ENCODE results near the gene LRRC45. TPM values are rescaled to one million over a fixed set of nuclear protein-coding genes. Genes with fewer than 3 reads are reported as not detected.

LRRC45 gene
- total RNA-seq, 4 donors from 2014 or later, result 13.1 to 25.8 (median 15.3) TPM

DNA sequence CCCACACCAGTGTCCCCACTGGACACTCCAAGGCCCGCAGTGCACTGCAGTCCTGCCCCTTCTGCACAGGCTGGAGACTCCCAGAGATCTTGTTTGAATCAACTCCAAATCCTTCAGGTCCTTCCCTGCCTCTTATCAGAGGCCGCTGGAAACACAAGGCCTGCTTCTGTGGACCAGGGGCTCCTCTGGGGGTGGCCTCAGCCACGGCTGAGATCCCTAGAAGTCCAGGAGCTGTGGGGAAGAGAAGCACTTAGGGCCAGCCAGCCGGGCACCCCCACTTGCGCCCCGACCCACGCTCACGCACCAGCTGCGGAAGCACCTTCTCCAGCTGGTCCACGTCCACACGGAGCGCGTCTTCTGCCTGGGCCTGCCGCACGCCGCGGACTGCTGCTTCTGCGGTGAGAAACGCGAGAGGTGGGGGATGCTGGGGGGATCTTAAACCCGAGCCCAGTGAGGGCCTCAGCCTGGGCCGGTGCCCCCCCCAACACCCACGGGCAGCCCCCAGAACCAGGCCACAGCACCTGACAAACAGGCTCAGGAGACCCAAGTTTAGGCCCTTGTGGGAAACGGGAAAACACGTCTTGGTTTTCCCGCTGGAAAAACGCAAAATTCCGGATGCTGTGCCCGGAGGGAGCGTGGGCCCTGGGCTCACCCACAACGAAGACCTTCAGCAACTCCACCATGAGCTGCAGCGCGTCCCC, 4.0 kb upstream of the LRRC45 start:
- TF ChIP-seq, protein P1, sequence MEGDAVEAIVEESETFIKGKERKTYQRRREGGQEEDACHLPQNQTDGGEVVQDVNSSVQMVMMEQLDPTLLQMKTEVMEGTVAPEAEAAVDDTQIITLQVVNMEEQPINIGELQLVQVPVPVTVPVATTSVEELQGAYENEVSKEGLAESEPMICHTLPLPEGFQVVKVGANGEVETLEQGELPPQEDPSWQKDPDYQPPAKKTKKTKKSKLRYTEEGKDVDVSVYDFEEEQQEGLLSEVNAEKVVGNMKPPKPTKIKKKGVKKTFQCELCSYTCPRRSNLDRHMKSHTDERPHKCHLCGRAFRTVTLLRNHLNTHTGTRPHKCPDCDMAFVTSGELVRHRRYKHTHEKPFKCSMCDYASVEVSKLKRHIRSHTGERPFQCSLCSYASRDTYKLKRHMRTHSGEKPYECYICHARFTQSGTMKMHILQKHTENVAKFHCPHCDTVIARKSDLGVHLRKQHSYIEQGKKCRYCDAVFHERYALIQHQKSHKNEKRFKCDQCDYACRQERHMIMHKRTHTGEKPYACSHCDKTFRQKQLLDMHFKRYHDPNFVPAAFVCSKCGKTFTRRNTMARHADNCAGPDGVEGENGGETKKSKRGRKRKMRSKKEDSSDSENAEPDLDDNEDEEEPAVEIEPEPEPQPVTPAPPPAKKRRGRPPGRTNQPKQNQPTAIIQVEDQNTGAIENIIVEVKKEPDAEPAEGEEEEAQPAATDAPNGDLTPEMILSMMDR (IDR thresholded peaks at IDR 0.05), result no peak
- no peak for TF ChIP-seq EP300 (IDR thresholded peaks at IDR 0.05)
- TF ChIP-seq POLR2A (IDR thresholded peaks at IDR 0.05), result no peak
- Histone ChIP-seq H3K9me3 (no peaks in the 10 kb centered on the region), H3K36me3 (peaks cover 0 to 37% (median 0%) of the 10 kb centered on the region in 3 donors), H3K4me3 (no peak overlapping the region), H3K4me1 (peaks cover 0 to 42% (median 19%) of the 10 kb centered on the region in 4 donors), H3K27me3 (no peaks in the 10 kb centered on the region), H3K27ac (no peak overlapping the region)
- 85 to 87% methylated on average over 32 to 33 of the region's 33 CpGs for WGBS, 2 donors
- no peak for DNase-seq (ENCODE audit: low spot score in 2 of 2)

DNA sequence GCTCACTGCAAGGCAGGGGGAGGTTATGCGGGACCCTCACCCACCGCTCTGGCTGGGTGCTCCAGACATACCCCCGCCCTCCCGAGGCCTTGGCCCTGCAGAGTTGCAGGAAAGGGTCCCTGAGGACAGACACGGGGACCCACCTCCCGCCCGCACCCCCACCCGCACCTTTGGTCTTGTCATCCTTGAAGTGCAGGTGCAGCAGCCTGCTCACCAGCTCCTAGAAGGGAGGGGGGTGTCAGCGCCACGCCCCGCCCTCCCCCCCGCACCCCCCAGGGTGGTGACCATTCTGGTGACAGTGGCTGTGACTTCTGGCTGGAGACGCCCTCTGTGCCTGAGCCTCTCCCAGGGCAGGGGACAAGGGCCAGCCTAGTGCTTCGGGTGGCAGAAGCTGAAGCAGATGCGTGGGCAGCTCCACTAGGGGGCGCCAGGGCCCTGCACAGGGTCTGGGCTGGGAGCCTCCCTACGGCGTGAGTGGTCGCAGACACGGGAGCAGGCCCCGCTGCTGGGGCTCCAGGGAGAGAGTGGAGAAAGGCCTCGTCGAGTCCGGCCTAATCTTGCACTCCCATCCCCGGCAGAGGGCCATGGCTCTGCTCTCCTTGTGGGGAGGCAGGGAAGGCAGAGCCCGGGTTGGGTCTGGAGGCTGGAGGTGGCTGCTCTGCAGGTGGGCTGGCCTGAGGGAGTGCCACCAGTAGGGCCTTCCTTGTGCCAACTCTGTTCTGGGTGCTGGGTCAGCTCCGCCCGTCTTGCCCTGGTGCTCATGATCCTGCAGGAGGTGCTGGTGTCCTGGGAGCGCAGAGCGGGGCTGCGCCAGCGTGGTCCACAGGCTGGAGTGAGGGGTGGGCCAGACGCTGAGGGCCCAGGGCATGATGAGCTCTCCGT, 3.2 kb upstream of the LRRC45 start:
- TF ChIP-seq, protein P1 (IDR thresholded peaks at IDR 0.05), result peak; percentile 40 to 71 (median 57)
- TF ChIP-seq EP300 (IDR thresholded peaks at IDR 0.05), result no peak
- peaks cover 0 to 46% (median 21%) of the 10 kb centered on the region in 4 donors for H3K4me1 ChIP-seq
- H3K4me3 ChIP-seq, result no peak overlapping the region
- no peaks in the 10 kb centered on the region for H3K9me3 ChIP-seq
- no peak overlapping the region for H3K27ac ChIP-seq
- peaks cover 0 to 37% (median 0%) of the 10 kb centered on the region in 3 donors for H3K36me3 ChIP-seq
- H3K27me3 ChIP-seq, result no peaks in the 10 kb centered on the region
- WGBS, 2 donors, result 69 to 79% methylated on average over 19 to 34 of the region's 34 CpGs
- no peak for DNase-seq (ENCODE audit: low spot score in 2 of 2)

DNA sequence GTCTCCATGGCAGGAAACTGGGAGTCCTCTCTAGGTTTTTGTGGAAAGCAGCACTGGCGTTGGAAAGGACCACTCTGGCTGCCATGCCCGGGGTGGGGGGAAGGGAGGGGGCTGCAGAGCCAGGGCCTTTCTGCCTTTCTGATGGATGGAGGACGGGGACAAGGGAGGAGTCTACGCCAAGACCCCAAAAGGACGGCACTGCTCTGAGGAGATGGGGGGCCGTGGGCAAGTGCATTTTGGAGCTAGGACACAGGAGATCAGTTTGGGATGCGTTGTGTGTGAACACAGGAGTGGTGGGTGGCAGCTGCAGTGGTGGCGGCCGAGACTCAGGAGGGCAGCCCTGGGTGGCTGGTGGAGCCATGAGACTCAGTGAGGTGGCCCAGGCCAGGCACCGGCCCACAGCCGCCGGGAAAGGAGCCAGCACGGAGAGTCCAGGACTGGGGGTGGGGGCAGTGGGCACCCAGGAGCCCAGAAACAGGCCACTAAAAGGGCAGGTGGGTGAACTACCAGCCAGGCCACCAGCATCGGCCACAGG, 2.5 kb upstream of the LRRC45 start:
- no peak overlapping the region for H3K4me3 ChIP-seq
- H3K4me1 ChIP-seq, result peaks cover 0 to 51% (median 21%) of the 10 kb centered on the region in 4 donors
- 69 to 80% methylated on average over 12 to 14 of the region's 14 CpGs for WGBS, 2 donors
- no peak for DNase-seq (ENCODE audit: low spot score in 2 of 2)
- H3K27me3 ChIP-seq, result no peaks in the 10 kb centered on the region
- H3K9me3 ChIP-seq, result no peaks in the 10 kb centered on the region
- H3K27ac ChIP-seq, result no peak overlapping the region
- H3K36me3 ChIP-seq, result peaks cover 0 to 39% (median 0%) of the 10 kb centered on the region in 3 donors
- no peak for TF ChIP-seq POLR2A (IDR thresholded peaks at IDR 0.05)
- TF ChIP-seq EP300 (IDR thresholded peaks at IDR 0.05), result no peak
- TF ChIP-seq, protein P1 (IDR thresholded peaks at IDR 0.05), result no peak

DNA sequence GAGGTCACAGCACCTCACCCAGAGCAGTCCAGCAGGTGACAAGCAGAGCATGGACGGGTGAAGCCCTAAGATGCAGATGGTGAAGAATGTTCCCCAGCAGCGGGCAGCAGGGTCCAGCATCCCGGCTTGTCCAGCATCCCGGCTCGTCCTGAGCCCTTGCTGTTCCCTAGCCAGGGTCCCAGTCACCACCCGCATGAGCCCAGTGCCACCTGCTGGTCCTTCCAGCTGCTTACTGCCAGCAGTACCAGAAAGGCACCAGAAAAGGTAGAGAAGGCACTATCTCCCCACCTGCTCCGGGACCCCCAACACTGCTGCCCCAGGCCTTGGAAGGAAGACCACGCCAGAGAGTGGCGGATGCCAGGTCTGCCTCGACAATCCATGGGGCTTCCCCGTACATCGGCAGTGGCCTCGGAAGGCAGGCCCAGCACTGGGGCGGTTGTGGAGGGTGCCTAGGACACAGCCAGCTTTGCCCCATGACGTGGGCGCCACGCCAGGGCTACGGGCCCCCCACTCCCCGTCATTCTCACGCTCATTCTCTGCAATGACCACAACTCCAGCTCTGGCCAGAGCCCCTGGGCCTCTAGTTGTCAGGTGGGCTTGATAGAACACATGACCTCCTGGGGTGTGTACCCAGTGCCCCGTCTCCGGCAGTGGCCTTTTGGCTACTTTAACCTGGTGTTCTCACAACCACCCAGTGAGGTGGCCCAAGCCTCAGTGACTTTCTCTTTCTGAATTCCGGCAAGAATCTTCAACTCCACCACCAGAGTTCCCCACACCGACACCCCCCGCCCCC, 1.8 kb upstream of the LRRC45 start:
- H3K4me3 ChIP-seq, result peak overlapping the region in 3 of 4 donors; percentile 73 to 99 (median 92)
- TF ChIP-seq POLR2A (IDR thresholded peaks at IDR 0.05) (no peak), EP300 (IDR thresholded peaks at IDR 0.05) (no peak)
- TF ChIP-seq, protein P1 (IDR thresholded peaks at IDR 0.05), result peak; percentile 45 to 94 (median 70)
- no peaks in the 10 kb centered on the region for H3K27me3 ChIP-seq
- peaks cover 0 to 56% (median 21%) of the 10 kb centered on the region in 4 donors for H3K4me1 ChIP-seq
- H3K36me3 ChIP-seq, result peaks cover 0 to 38% (median 0%) of the 10 kb centered on the region in 3 donors
- H3K27ac ChIP-seq, result peak overlapping the region in 2 of 4 donors; percentile 80 to 87
- peak; percentile 62 to 67 for DNase-seq (ENCODE audit: low spot score in 2 of 2)
- no peaks in the 10 kb centered on the region for H3K9me3 ChIP-seq
- 37 to 48% methylated on average over 19 to 23 of the region's 25 CpGs for WGBS, 2 donors
